Central memory CD4-positive, alpha-beta T cell (primary cell): Measurements from ENCODE around the gene STRA6.
"Not testable (repeated sequence)": the region's sequence is repeated elsewhere in the genome, so short reads cannot be mapped to it uniquely, and the experiment has no call there.

ENCODE experiments used
- DNase-seq: peaks from one replicate; pipeline ENCODE4 v3.0.0; 2022

The STRA6 gene

GRCh38 chr15:74179983-74180880, 22.4 kb downstream of the STRA6 start:
- no peak for DNase-seq

- no peak for DNase-seq
These were observed 23.3 kb downstream of the STRA6 start for GRCh38 chr15:74179101-74179841.

- no peak for DNase-seq
These were observed 24.1 kb downstream of the STRA6 start for GRCh38 chr15:74178326-74179100.

- DNase-seq, result no peak
These were observed 26.0 kb downstream of the STRA6 start for GRCh38 chr15:74176262-74177214.

GRCh38 chr15:74175271-74176191, 27.1 kb downstream of the STRA6 start:
- no peak for DNase-seq

- DNase-seq, result no peak
These were observed 27.7 kb downstream of the STRA6 start for GRCh38 chr15:74174958-74175253.

- DNase-seq, result no peak
These were observed 28.2 kb downstream of the STRA6 start for GRCh38 chr15:74174219-74174957.

- DNase-seq, result no peak
These were observed 29.0 kb downstream of the STRA6 start, which contains the start of gene ISLR for GRCh38 chr15:74173380-74174218. TSS of gene ISLR (plus strand) at chr15:74173710. CDS start at chr15:74174859, 1,149 bp downstream.

GRCh38 chr15:74172701-74173379, 29.7 kb downstream of the STRA6 start:
- DNase-seq, result no peak

- no peak for DNase-seq
These were observed 30.5 kb downstream of the STRA6 start for GRCh38 chr15:74171965-74172541.

- no peak for DNase-seq
These were observed 31.6 kb downstream of the STRA6 start for GRCh38 chr15:74170875-74171578.

- DNase-seq, result no peak
These were observed 32.3 kb downstream of the STRA6 start for GRCh38 chr15:74170071-74170844.

GRCh38 chr15:74168711-74169126, 33.9 kb downstream of the STRA6 start:
- DNase-seq, result no peak

- no peak for DNase-seq
These were observed 34.7 kb downstream of the STRA6 start for GRCh38 chr15:74167891-74168331.

- DNase-seq, result no peak
These were observed 37.1 kb downstream of the STRA6 start for GRCh38 chr15:74165461-74165860.

GRCh38 chr15:74162195-74162536, 40.4 kb downstream of the STRA6 start:
- DNase-seq, result not testable (repeated sequence)

- DNase-seq, result not testable (repeated sequence)
These were observed 42.2 kb downstream of the STRA6 start for GRCh38 chr15:74160390-74160789.
